GM19468 (cell line): ENCODE data around the gene LGI4.

Source experiments
- ATAC-seq: cut with Tn5 transposase; IDR thresholded peaks from one replicate; pipeline ENCODE4 v1.9.1; 2021; ENCODE audit warnings: mild to moderate bottlenecking, moderate library complexity, moderate number of reproducible peaks; ENCODE audit not compliant: unreplicated experiment; ENCODE audit errors: extremely low read depth

Gene LGI4

DNA sequence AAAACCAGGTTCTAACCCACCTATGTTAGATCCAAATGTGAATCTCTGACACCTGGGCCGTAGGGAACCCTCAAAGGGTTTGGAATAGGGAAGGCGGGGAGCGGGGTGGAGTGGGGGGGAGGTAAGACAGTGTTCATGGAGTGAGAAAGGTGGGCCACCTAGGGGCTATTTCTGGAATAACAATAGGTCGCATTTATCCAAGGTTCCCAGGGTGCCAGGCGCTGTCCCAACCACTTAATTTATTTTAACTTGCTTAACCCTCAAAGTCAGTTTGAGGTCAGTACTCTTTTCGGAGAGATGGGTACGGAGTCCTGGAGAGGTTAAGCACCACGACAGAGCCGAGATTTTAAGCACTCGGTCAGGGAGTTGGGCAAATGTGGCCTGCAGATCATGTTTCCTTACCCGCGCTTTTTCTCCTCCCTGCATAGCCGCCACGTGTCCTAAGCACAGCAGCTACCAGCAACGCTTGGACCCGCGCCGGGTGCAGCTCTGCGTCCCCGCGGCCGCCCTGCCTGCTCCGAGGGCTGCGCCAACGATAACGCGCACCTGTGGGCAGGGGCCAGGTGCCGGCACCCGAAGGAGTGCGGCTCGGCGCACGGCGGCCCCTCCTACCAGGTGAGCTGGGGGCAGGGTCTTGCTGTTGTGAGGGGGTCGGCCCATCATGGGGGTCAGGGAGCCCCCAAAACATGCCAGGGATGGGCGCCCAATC, 44.2 kb downstream of the LGI4 start:
- no peak for ATAC-seq

DNA sequence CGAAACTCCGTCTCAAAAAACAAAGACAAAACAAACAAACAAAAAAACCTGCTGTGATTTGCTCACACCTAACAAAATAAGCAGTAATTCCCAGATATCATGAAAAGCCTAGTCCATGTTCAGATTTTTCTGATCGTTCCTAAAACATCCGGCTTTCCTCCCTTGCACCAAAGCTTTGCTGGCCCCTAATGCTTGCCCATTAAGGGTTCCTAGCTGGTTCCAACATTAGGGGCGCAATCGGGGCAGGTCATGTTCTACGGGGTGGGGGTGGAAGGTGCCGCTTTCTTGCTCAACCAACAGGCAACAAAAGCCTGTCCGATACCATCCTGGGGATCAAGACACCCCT, 44.7 kb downstream of the LGI4 start:
- ATAC-seq, result no peak

DNA sequence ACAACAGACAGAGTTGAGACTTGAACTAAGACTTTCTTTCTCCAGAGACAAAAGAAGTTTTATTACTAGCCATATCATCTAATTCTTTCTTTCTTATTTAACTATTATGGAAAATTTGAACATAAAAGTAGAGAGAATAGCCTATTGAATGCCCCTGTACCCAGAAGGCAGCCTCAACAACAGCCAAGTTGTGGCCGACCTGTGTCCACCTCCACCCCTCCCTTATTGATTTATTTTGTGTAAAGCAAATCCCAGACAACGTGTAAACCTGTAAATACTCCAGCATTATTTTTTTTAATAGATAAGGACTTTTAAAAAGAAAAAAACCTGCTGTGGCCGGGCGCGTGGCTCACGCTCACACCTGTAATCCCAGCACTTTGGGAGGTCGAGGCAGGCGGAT, 45.3 kb downstream of the LGI4 start:
- ATAC-seq, result no peak

DNA sequence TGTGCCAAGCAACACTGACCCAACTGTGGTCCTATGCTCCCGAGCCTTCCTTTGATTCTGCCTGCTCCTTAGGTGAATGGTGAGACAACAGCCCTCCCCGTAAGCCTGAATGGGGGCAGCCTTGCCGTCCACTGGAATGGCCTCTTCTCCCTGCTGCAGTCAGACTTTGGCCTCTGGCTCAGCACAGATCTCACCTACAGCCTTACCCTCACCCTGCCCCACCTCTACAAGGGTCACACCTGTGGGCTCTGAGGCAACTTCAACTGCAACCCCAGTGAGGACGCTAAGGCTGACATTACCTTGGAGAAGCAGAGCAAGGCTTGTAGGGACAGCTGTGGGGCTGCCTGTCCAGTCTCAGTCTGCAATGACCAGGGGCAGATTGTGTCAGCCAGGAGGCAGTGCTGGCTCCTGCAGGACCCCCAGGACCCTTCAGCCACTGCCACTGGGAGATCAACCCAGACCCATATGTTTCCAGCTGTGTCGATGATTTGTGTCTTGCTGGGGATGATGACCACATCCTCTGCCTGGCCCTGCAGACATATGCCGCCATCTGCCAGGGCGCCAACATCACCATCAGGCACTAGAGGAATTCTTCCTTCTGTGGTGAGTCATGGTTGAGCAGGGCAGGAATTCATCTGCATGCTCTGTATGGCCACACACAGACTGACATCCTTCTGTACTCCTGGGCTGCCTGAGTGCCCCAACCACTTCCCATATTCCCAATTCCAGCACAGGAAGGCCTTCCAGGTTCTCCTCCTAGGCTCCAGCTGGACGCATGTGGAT, 46.5 kb downstream of the LGI4 start:
- ATAC-seq, result no peak

DNA sequence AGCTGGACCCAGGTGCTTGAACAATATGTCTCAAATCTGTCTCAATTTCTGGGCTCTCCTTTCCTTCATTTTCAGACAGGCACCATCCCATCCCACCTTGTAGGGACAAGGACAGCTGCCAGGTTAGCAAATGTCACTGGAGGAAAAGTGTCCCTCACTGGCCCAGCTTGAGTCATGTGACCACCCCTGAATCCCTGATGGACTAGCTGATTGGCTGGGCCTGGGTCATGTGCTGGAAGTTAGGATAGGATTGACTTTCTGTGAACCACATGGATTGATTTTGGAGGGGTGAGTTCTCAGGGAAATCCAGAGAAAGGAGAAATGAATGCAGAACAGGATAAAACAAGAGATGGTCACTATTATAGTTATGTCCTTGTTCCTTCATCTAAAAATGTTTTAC, 47.5 kb downstream of the LGI4 start:
- ATAC-seq, result no peak

DNA sequence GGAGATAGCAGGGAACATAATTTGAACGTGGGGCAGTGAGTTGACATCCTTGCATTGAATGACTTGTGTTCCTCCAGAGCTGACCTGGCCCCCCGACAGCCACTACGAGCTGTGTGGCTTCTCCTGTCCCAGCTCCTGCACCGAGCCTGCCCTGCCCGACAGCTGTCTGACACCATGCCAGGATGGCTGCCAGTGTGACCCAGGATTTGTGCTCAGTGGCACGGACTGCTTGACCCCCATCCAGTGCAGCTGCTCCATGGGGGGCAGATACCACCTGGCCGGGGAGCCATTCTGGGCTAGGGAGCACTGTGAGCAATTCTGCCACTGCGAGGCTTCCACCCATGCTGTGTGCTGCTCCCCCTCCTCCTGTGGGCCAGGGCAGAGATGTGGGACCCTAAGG, 48.4 kb downstream of the LGI4 start:
- ATAC-seq, result no peak

DNA sequence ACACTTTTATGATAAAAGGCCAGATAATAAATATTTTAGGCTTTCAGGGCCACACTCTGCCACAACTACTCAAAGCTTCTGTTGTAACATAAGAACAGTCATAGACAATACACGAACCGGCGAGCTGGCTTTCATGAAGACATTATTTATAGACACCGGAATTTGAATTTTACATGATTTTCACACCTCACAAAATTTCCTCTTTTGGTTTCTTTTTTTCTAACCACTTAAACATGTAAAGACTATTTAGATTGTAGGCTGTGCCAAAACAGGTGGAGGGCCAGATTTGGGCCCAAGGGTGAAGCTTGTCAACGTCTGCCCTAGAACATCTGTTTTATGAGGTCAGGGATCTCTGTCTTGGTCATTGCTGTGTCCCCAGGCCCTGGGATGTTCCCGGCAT, 48.9 kb downstream of the LGI4 start:
- ATAC-seq, result peak; percentile 26

DNA sequence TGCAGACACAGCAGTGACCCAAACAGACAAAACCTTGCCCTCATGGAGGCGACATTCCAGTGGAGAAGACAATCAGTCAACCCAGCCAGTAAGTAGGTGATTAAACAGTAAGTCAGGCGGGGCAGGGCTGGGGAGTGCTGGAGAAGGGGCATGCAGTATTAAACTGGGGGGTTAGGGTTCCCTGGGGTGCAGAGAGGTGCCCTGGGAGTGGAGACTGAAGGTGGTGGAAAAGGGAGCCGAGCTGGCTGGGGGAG, 50.4 kb downstream of the LGI4 start:
- ATAC-seq, result no peak

DNA sequence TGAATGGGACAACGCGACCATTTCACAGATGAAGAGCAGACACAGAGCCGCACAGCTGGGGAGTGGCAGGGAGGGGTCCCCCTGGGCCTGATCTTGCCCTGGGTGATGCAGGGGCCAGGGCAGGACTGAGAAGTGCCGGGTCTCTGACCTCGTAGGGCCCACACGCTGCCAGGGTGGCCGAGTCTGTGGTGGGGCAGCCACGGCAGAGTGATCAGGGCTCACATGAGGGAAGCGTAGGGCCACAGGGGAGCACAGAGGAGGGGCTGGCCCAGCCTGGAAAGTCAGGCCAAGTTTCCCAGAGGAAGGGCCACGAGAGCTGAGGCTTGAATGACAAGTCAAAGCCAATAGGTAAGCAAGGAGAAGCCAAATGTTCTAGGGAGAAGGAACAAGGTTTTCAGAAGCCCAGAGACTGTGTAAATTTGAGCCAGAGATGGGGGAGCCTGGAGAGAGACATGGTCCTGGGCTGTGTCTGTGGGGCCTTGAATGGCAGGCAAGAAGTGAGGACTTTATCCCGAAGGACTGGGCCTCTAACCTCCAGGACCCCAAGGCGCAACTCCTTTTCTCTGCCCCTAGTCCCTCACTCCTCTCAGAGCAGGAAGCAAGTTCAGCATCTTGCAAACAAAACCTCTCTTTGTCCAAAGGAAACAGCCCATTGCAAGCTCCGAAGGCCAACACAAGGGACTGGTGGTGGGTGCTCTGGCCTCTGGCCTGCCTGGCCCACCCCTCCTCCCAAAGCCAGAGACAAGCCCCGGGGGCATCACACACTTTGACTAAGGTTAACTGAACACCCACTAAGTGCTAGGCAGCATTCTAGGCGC, 51.0 kb downstream of the LGI4 start:
- ATAC-seq, result no peak

DNA sequence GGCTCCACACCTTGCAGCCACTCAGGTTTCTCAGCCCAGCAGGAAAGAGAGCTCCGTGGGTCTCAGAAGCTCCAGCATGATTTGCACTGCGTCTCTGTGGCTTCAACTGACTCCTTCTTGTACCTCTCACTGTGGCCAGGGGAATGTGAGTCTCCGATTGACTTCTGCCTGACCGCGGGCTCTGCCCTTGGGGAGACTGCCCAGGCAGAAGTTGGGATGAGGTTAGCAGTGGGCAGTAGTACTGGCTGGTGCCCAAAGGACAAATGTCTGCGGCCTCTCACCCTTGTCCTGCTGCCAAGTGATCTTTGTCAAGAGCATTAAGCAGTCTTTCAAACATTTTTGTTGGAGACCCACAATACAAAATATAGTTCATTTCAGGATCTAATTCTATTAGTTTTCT, 53.7 kb downstream of the LGI4 start:
- ATAC-seq, result no peak

DNA sequence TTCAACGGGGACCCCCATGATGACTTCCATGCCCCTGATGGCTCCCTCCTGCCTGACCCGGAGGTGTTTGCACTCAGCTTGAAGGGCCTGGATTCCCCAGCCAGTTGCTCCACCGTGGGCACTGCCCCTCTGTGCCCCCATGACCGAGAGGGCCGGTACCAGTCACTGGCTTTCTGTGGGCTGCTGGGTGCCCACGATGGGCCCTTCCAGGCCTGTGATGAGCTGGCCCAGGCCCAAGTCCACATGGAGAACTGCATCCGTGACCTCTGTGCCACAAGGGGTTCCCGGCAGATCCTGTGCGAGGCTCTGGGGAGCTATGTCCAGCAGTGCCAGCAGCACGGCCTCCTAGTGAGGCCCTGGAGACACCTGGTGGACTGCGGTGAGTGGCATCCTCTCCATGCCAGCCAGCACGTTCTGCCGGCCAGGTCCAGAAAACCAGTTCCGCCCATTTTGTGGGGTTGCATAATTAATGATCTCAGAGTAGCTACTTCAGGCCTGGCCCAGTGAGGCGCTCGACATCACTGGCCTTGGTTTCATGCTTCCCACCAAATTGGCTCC, 54.2 kb downstream of the LGI4 start:
- no peak for ATAC-seq

DNA sequence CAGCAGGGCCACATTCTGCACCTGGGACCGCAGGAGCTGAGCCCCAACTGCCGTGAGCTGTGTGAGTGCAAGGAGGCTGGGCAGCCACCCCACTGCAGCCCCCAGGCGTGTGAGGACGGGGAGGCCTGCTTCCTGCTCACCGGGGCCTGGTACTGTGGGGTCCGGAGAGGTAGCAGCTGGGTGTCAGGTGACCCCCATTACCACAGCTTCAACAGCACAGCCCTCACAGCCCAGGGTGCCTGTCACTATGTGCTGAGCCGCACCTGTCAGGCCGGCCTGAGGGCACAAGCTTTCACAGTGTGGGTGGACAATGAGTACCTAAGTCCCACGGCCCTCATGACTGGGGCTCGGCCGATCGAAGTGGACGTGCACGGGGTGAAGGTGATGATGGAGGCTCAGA, 55.0 kb downstream of the LGI4 start:
- ATAC-seq, result no peak

DNA sequence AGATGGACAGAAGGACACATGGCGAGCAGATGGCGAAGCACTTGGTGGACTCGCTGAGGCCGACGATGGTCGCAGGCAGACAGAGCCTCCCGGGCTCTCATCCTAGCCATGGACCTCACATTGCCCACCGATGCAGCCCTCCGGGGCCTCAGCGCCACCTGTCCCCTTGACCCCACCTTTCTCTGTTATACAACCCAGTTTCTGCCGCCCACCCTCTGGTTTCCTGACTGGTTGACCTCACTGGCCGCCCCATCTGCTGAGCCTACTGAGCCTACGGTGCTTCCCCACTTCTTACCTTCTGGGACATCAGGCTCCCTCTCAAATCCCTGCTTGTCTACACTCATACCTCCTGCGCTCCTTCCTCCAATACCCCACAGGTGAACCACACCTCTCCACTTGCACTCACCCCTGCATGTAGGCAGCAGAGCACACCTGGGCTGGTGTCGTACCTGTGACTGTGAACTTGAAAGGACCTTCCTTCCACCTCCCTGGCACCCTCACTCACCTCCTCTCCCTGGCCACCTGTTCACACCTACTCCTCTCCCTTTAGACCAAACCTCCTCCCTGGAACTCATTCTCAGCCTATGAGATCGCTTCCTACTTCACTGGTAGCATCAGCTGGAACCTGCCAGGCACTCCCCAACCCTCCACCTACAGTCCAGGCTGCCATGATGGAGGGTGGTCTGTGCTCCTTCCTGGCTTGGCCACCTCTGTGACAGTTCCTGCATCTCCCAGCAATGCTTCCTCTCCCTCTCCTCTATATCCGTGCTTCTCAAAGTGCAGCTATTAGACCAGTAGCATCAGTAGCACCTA, 57.2 kb downstream of the LGI4 start:
- ATAC-seq, result no peak

DNA sequence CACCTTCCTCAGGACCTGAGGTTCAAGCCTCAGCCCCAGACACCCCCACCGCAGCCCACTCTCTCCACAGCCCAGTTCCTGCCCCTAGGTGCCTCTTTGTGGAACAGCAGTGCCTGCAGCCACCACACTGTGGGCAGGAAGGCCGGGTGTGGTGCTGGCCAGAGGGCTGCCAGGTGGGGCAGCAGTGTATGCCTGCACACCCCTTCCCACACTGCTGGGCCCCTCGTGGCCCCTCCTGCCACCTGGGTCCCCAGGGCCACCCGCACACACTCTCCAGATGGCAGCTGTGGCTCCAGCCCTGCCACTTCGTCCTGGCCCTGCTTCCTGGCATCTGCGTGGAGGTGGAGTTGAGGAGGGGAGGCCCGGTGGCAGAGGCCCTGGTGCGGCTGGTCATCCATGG, 58.2 kb downstream of the LGI4 start:
- no peak for ATAC-seq

DNA sequence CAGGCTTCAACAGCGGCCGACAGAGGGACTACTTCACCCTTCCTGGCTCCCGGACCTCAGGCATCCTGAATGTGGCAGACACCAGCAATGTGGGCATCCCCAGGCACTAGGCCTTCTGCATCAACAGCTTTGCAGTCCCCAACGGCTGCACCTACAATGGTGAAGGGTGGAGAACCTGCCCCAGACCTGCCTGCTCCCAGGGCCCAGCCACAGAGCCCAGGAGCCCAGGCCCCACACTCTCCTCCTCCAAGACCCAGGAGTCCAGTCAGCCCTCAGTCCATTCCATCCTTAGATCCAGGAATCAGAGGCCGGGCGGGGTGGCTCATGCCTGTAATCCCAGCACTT, 58.9 kb downstream of the LGI4 start:
- ATAC-seq, result no peak

DNA sequence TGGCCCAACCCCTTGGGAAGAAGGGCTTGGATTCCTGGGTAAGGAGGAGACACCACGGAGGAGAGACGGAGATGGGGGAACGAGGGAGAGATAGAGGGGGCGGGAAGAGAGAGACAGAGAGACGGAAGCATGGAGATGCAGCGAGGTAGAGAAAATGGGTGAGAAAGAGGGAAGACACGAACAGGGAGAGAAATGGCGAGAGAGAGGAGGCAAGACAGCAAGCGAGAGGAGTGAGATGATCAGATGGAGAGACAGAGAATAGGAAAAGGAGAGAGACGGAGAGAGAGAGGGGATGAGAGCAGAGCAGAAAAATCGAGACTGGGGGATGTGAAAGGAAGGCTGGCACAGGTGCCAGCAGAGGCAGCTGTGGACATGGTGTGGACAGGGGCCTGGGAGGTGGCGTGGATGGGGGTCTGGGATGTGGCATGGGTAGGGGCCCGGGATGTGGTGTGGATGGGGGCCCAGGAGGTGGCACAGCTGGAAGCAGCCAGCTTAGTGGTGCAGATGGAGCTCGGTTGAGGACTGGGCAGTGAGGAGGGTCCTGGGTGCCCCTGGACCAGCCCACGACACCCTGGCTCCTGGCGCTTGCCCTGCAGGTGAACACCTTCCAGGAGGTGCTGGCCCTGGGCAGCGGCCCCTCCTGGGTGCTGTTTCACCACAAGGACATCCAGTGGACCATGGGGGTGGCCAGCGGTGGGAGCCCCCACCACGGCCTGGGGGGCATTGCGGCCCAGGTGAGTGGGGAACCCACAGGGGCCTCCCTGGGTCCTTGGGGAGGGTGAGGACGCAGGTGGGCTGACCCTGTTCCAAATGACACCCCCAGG, 59.4 kb downstream of the LGI4 start:
- ATAC-seq, result no peak
